Right lobe of liver (tissue), 6 donors: ENCODE results near the gene RTN4IP1. TPM values are rescaled to one million over a fixed set of nuclear protein-coding genes. Genes with fewer than 3 reads are reported as not detected.

Experiments
- ATAC-seq, 4 donors: fragments of 200-7000 bp; cut with Tn5 transposase; one replicate each; pipeline ENCODE4 v1.9.1; 2020; ENCODE audit warnings: mild to moderate bottlenecking in 4 of 4, moderate library complexity in 4 of 4
- DNase-seq, 3 donors: peaks; one replicate each; pipeline ENCODE4 v3.0.0-alpha.2; 2020
- H3K27ac ChIP-seq, 3 donors: fragments of 200-600 bp; one replicate each; pipeline ENCODE4 v1.8.0; 2022
- H3K27me3 ChIP-seq, 2 donors: fragments of 200-600 bp; one replicate each; pipeline ENCODE4 v1.8.0; 2022
- H3K36me3 ChIP-seq, 4 donors: fragments of 200-600 bp; sonication (generic) in 1 of 4; one replicate each; pipeline versions ENCODE4 v1.5.1 to v1.8.0; 2017 to 2022; ENCODE audit warnings: control low read depth in 1 of 4
- H3K4me1 ChIP-seq, 4 donors: fragments of 200-600 bp; sonication (generic) in 1 of 4; one replicate each; pipeline versions ENCODE4 v1.5.1 to v1.8.0; 2017 to 2022; ENCODE audit warnings: control low read depth in 1 of 4
- H3K4me3 ChIP-seq, 3 donors: fragments of 200-600 bp; one replicate each; pipeline ENCODE4 v1.8.0; 2022
- H3K9me3 ChIP-seq, 4 donors: fragments of 200-600 bp; sonication (generic) in 1 of 4; one replicate each; pipeline versions ENCODE4 v1.5.1 to v1.8.0; 2017 to 2022; ENCODE audit warnings: control low read depth in 1 of 4
- CTCF ChIP-seq, 4 donors: fragments of 200-600 bp in 3 of 4; fragments of 450-650 bp in 1 of 4; IDR thresholded peaks; one replicate each; pipeline versions ENCODE4 v1.5.1 to v1.8.0; 2016 to 2022; ENCODE audit warnings: antibody characterized with exemption in 4 of 4, mild to moderate bottlenecking in 2 of 4
- POLR2A ChIP-seq: fragments of 450-650 bp; IDR thresholded peaks from one replicate; pipeline ENCODE4 v1.6.1; 2017; ENCODE audit warnings: antibody characterized with exemption, mild to moderate bottlenecking
- WGBS: methylation state at CpG from one replicate; pipeline ENCODE4 v1.1.6; 2018; ENCODE audit warnings: low coverage, low lambda C conversion rate; ENCODE audit not compliant: insufficient coverage; ENCODE audit errors: missing lambda C conversion rate; 5-methylcytosine and 5-hydroxymethylcytosine counted together
- intact Hi-C, 2 donors: fragments of 100-400 bp; cut with DNase I; formaldehyde crosslinking; loops; one replicate each; pipeline versions ENCODE4 v1.11.2 to v1.14.1; 2022
- total RNA-seq, 6 experiments: library from RNA; depleted of rRNA in 2 of 6; stranded (reverse); fragments of >200 nt in 2 of 6; fragmentation: NEBNext Ultra II Directional in 3 of 6; extraction: Animal tissue kit (Norgen Biotek cat#: 25700) in 3 of 6; gene quantifications; one replicate each; pipeline versions ENCODE4 v1.1.0 to v1.2.4, GENCODE V29; 2016 to 2023
- donor health status: DM: no; HTN: yes; CAD: no.
- donor health status: DM: no; HTN: no; CAD: no.
- donor health status: DM: no; HTN: no; CAD: no.
- donor health status: DM: no; HTN: yes; CAD: no.
- donor health status: DM: no; HTN: yes; CAD: no.

The RTN4IP1 gene
- total RNA-seq, 6 experiments from 2014 or later = 4.0 to 6.3 (median 4.9) TPM

GRCh38 chr6:106619223-106619622, 10.1 kb downstream of the RTN4IP1 start:
- Histone ChIP-seq H3K4me3 (no peak overlapping the region), H3K27ac (no peak overlapping the region), H3K9me3 (no peaks in the 10 kb centered on the region), H3K27me3 (no peaks in the 10 kb centered on the region), H3K36me3 (no peaks in the 10 kb centered on the region), H3K4me1 (no peaks in the 10 kb centered on the region)
- intact Hi-C loops = no loop called here
- DNase-seq = no peak
- WGBS = 33% methylated on average over 1 of the region's 1 CpG
- TF ChIP-seq POLR2A (no peak), CTCF (IDR thresholded peaks at IDR 0.05) (no peak)
- no peak for ATAC-seq

GRCh38 chr6:106618324-106618723, 11.0 kb downstream of the RTN4IP1 start:
- intact Hi-C loops = no loop called here
- H3K4me3 ChIP-seq = no peak overlapping the region
- no peaks in the 10 kb centered on the region for H3K4me1 ChIP-seq
- no peak overlapping the region for H3K27ac ChIP-seq
- H3K9me3 ChIP-seq = no peaks in the 10 kb centered on the region
- ATAC-seq (no peak), DNase-seq (no peak)
- no peaks in the 10 kb centered on the region for H3K36me3 ChIP-seq
- H3K27me3 ChIP-seq = no peaks in the 10 kb centered on the region
- 79% methylated on average over 3 of the region's 3 CpGs for WGBS
- TF ChIP-seq CTCF (IDR thresholded peaks at IDR 0.05) = no peak
- no peak for TF ChIP-seq POLR2A

GRCh38 chr6:106617857-106618256, 11.4 kb downstream of the RTN4IP1 start:
- TF ChIP-seq POLR2A (no peak), CTCF (IDR thresholded peaks at IDR 0.05) (no peak)
- no peak overlapping the region for H3K27ac ChIP-seq
- ATAC-seq = no peak
- H3K36me3 ChIP-seq = no peaks in the 10 kb centered on the region
- no peak overlapping the region for H3K4me3 ChIP-seq
- 93% methylated on average over 1 of the region's 1 CpG for WGBS
- H3K4me1 ChIP-seq = no peaks in the 10 kb centered on the region
- intact Hi-C loops = no loop called here
- no peaks in the 10 kb centered on the region for H3K9me3 ChIP-seq
- no peaks in the 10 kb centered on the region for H3K27me3 ChIP-seq
- no peak for DNase-seq

GRCh38 chr6:106617302-106617701, 12.0 kb downstream of the RTN4IP1 start:
- DNase-seq (no peak), ATAC-seq (no peak)
- Histone ChIP-seq H3K27ac (no peak overlapping the region), H3K4me3 (no peak overlapping the region), H3K27me3 (no peaks in the 10 kb centered on the region), H3K4me1 (no peaks in the 10 kb centered on the region), H3K9me3 (no peaks in the 10 kb centered on the region), H3K36me3 (no peaks in the 10 kb centered on the region)
- no peak for TF ChIP-seq POLR2A
- no peak for TF ChIP-seq CTCF (IDR thresholded peaks at IDR 0.05)
- intact Hi-C loops = no loop called here

GRCh38 chr6:106614592-106615257, 14.6 kb downstream of the RTN4IP1 start:
- Histone ChIP-seq H3K36me3 (no peaks in the 10 kb centered on the region), H3K4me1 (no peaks in the 10 kb centered on the region), H3K27ac (no peak overlapping the region), H3K4me3 (no peak overlapping the region), H3K9me3 (no peaks in the 10 kb centered on the region), H3K27me3 (no peaks in the 10 kb centered on the region)
- ATAC-seq (no peak), DNase-seq (no peak)
- intact Hi-C loops = no loop called here
- TF ChIP-seq CTCF (IDR thresholded peaks at IDR 0.05) = no peak
- TF ChIP-seq POLR2A = no peak
- 79% methylated on average over 2 of the region's 3 CpGs for WGBS
